Measurements from ENCODE around the gene MTM1.

Gene MTM1

GRCh38 chrX:150568320-150569154, at the start of gene MTM1:
TSS of gene MTM1 (plus strand) at chrX:150568621. CDS start at chrX:150592615, 23,994 bp downstream.
- DNase-seq (ENCODE audit: low read depth in 2 of 2) = peak; percentile 87 to 88

GRCh38 chrX:150522494-150522893, 45.9 kb upstream of the MTM1 start:
- no peak for DNase-seq (ENCODE audit: low read depth in 2 of 2)

- DNase-seq (ENCODE audit: low read depth in 2 of 2) = no peak
Observed at GRCh38 chrX:150525061-150525919, 43.1 kb upstream of the MTM1 start.

- no peak for DNase-seq (ENCODE audit: low read depth in 2 of 2)
Observed at GRCh38 chrX:150526692-150527091, 41.7 kb upstream of the MTM1 start.

GRCh38 chrX:150527108-150527507, 41.3 kb upstream of the MTM1 start:
- no peak for DNase-seq (ENCODE audit: low read depth in 2 of 2)

- DNase-seq (ENCODE audit: low read depth in 2 of 2) = no peak
Observed at GRCh38 chrX:150529587-150529986, 38.8 kb upstream of the MTM1 start.

- no peak for DNase-seq (ENCODE audit: low read depth in 2 of 2)
Observed at GRCh38 chrX:150530821-150531220, 37.6 kb upstream of the MTM1 start.

GRCh38 chrX:150531467-150531866, 37.0 kb upstream of the MTM1 start:
- no peak for DNase-seq (ENCODE audit: low read depth in 2 of 2)

GRCh38 chrX:150533863-150534262, 34.6 kb upstream of the MTM1 start:
- DNase-seq (ENCODE audit: low read depth in 2 of 2) = no peak

GRCh38 chrX:150536455-150537116, 31.8 kb upstream of the MTM1 start:
- no peak for DNase-seq (ENCODE audit: low read depth in 2 of 2)

GRCh38 chrX:150537851-150538250, 30.6 kb upstream of the MTM1 start:
- no peak for DNase-seq (ENCODE audit: low read depth in 2 of 2)

GRCh38 chrX:150540965-150541364, 27.5 kb upstream of the MTM1 start:
- DNase-seq (ENCODE audit: low read depth in 2 of 2) = no peak

GRCh38 chrX:150542846-150543229, 25.6 kb upstream of the MTM1 start:
- DNase-seq (ENCODE audit: low read depth in 2 of 2) = no peak

- DNase-seq (ENCODE audit: low read depth in 2 of 2) = no peak
Observed at GRCh38 chrX:150543230-150544155, 24.9 kb upstream of the MTM1 start.

GRCh38 chrX:150544222-150544787, 24.1 kb upstream of the MTM1 start:
- no peak for DNase-seq (ENCODE audit: low read depth in 2 of 2)

GRCh38 chrX:150544835-150545770, 23.3 kb upstream of the MTM1 start:
- no peak for DNase-seq (ENCODE audit: low read depth in 2 of 2)

GRCh38 chrX:150546711-150547153, 21.7 kb upstream of the MTM1 start:
- DNase-seq (ENCODE audit: low read depth in 2 of 2) = no peak

GRCh38 chrX:150547375-150548115, 20.9 kb upstream of the MTM1 start:
- DNase-seq (ENCODE audit: low read depth in 2 of 2) = no peak

GRCh38 chrX:150548251-150548650, 20.2 kb upstream of the MTM1 start:
- no peak for DNase-seq (ENCODE audit: low read depth in 2 of 2)
